PC-3 (cell line): ENCODE data around the gene ARSB. TPM values are rescaled to one million over a fixed set of nuclear protein-coding genes. Genes with fewer than 3 reads are reported as not detected.

Source experiments
- ATAC-seq: fragments of 200-7000 bp; cut with Tn5 transposase; 2 replicates; pipeline ENCODE4 v1.9.1; 2020; ENCODE audit warnings: mild to moderate bottlenecking, moderate library complexity
- BruUV-seq: library from RNA; stranded (reverse); fragments of 400-500 nt; replicated peaks from 2 replicates; lab custom pipeline; 2021; lab: Mats Ljungman, UMichigan
- CTCF ChIA-PET: fragments of 300-600 bp; sonication (Branson Sonifier 250); formaldehyde crosslinking; loops from one replicate; lab custom pipeline; 2022; ENCODE audit warnings: antibody characterized with exemption; lab: Charles Lee
- POLR2A ChIA-PET: fragments of 300-600 bp; sonication (Branson Sonifier 250); formaldehyde crosslinking; loops from one replicate; lab custom pipeline; 2022; ENCODE audit warnings: antibody characterized with exemption; ENCODE audit not compliant: unreplicated experiment; lab: Charles Lee
- DNase-seq: peaks from one replicate; pipeline ENCODE4 v3.0.0-alpha.2; 2015
- H2AFZ ChIP-seq: fragments of 300-600 bp; sonication (generic); 2 replicates; pipeline ENCODE4 v1.6.0; 2016; ENCODE audit warnings: antibody characterized with exemption, low read length
- H3F3A ChIP-seq: fragments of 300-600 bp; sonication (generic); one replicate; pipeline ENCODE4 v1.6.0; 2017; ENCODE audit warnings: antibody characterized with exemption, low read length, control low read depth, mild to moderate bottlenecking; ENCODE audit not compliant: unreplicated experiment
- H3K27ac ChIP-seq: fragments of 300-600 bp; sonication (generic); 2 replicates; pipeline ENCODE4 v1.5.1; 2016; ENCODE audit warnings: mild to moderate bottlenecking, low read length
- H3K27me3 ChIP-seq: fragments of 300-600 bp; sonication (generic); 2 replicates; pipeline ENCODE4 v1.6.1; 2016; ENCODE audit warnings: low read length, mixed read lengths
- H3K36me3 ChIP-seq: fragments of 300-600 bp; sonication (generic); 2 replicates; pipeline ENCODE4 v1.6.1; 2016; ENCODE audit warnings: low read depth, mixed run types, low read length, mixed read lengths
- H3K4me1 ChIP-seq: fragments of 300-600 bp; sonication (generic); 2 replicates; pipeline ENCODE4 v1.5.1; 2016; ENCODE audit warnings: low read length; ENCODE audit not compliant: insufficient read depth
- H3K4me2 ChIP-seq: fragments of 300-600 bp; sonication (generic); 2 replicates; pipeline ENCODE4 v1.6.0; 2016; ENCODE audit warnings: low read length
- H3K4me3 ChIP-seq: fragments of 300-600 bp; sonication (generic); 2 replicates; pipeline ENCODE4 v1.5.1; 2016; ENCODE audit warnings: mild to moderate bottlenecking, low read length, mixed read lengths
- H3K79me2 ChIP-seq: fragments of 300-600 bp; sonication (generic); 2 replicates; pipeline ENCODE4 v1.6.1; 2017; ENCODE audit warnings: low read length, mixed read lengths
- H3K9ac ChIP-seq: fragments of 300-600 bp; sonication (generic); 2 replicates; pipeline ENCODE4 v1.6.0; 2016; ENCODE audit warnings: mild to moderate bottlenecking, low read length
- H3K9me2 ChIP-seq: fragments of 300-600 bp; sonication (generic); replicated peaks from 2 replicates; pipeline ENCODE4 v1.6.1; 2016; ENCODE audit warnings: mixed run types, low read length, mixed read lengths
- H3K9me3 ChIP-seq: fragments of 300-600 bp; sonication (generic); 2 replicates; pipeline ENCODE4 v1.6.1; 2016; ENCODE audit warnings: low read length, mixed read lengths
- H4K20me1 ChIP-seq: fragments of 300-600 bp; sonication (generic); 2 replicates; pipeline ENCODE4 v1.6.1; 2016; ENCODE audit warnings: low read length, mixed read lengths
- CTCF ChIP-seq: fragments of 300-600 bp; sonication (generic); conservative IDR thresholded peaks from 2 replicates; pipeline ENCODE4 v1.5.1; 2017; ENCODE audit warnings: antibody characterized with exemption, low read depth, mild to moderate bottlenecking, low read length
- EZH2 ChIP-seq: fragments of 300-600 bp; sonication (generic); IDR thresholded peaks from one replicate; pipeline ENCODE4 v1.6.1; 2017; ENCODE audit warnings: antibody characterized with exemption, mild to moderate bottlenecking, low read length; ENCODE audit not compliant: unreplicated experiment
- EZH2phosphoT487 ChIP-seq: fragments of 300-600 bp; sonication (generic); IDR thresholded peaks from 2 replicates; pipeline ENCODE4 v1.6.1; 2018; ENCODE audit warnings: mild to moderate bottlenecking, antibody characterized with exemption, low read length, borderline replicate concordance
- intact Hi-C: fragments of 100-400 bp; cut with micrococcal nuclease; formaldehyde crosslinking; loops from 2 replicates; pipeline ENCODE4 v1.9.0; 2023
- total RNA-seq: library from RNA; depleted of rRNA; stranded (reverse); fragments of >200 nt; gene quantifications from 2 replicates; pipeline ENCODE4 v1.2.3, GENCODE V29; 2014

The ARSB gene
- total RNA-seq, 1 experiment from 2014 or later: 8.1 TPM

DNA sequence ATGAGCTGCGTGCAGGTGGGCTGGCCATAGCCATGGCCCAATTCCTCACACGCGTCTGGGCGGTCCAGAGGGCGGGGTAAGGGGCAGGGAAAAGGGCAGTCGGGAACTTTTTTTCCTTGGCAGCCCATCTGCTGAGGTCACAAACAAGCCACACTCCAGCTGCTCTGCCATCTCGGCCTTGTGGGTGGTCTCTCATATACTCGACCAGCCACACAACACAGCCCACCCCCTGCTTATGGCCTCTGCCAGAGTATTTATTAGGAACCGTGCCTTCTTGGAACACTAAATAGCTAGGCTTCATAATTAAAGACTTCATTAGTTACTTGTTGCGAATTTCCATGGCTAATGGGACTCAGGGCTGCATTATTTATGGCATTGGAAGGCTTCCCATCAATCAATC, 238.1 kb downstream of the ARSB start:
- Histone ChIP-seq H3K4me2 (no peak overlapping the region), H3K9me2 (no peaks in the 10 kb centered on the region), H3K4me3 (no peak overlapping the region), H4K20me1 (no peaks in the 10 kb centered on the region), H3K9me3 (no peaks in the 10 kb centered on the region), H3K36me3 (no peaks in the 10 kb centered on the region), H3F3A (no peaks in the 10 kb centered on the region), H3K27ac (no peak overlapping the region), H3K27me3 (no peaks in the 10 kb centered on the region), H3K4me1 (no peaks in the 10 kb centered on the region), H2AFZ (no peak overlapping the region), H3K9ac (no peak overlapping the region), H3K79me2 (no peaks in the 10 kb centered on the region)
- no TSS peak for BruUV-seq
- DNase-seq (no peak), ATAC-seq (no peak)
- intact Hi-C loops: no loop called here
- CTCF ChIA-PET: no interaction called here
- POLR2A ChIA-PET: no interaction called here
- no peak for TF ChIP-seq EZH2phosphoT487
- no peak for TF ChIP-seq EZH2
- TF ChIP-seq CTCF: no peak

DNA sequence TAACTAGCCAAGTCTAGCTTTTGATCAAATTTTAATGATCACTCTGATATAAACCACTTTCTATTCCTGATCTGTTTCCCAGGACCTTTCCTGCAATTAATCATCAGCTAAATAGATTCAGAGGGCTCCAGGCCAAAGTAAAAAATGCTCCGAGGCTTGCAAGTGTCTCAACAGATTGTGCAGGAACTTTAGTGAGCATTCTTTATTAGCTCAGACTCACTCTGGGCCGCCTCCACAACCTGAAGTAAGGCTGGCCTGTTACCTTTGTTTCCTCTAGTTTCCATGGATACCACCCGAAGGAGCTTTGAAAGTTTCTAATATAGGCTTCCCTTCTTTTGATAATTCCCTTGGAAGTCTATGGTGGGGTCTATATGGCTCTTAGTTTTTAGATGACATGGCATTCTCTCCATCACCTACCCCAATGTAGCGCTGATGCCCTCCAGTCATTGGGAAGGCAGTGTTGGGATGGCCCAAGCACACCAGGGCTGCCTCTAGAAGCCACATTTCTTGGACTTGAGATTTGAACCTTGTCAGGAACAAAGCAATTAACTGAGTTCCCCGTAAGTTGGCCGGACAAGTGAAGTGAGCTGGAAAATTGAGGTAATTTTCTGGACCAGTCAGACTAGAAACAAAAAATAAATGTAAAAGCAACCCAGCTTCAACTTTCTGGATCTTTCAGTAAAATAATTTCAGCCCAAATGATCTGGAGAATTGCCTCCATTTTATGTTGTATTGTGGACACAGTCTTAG, 238.9 kb downstream of the ARSB start:
- Histone ChIP-seq H3F3A (no peaks in the 10 kb centered on the region), H3K9me3 (no peaks in the 10 kb centered on the region), H4K20me1 (no peaks in the 10 kb centered on the region), H3K9me2 (no peaks in the 10 kb centered on the region), H2AFZ (no peak overlapping the region), H3K4me3 (no peak overlapping the region), H3K36me3 (no peaks in the 10 kb centered on the region), H3K9ac (no peak overlapping the region), H3K4me2 (no peak overlapping the region), H3K27ac (no peak overlapping the region), H3K27me3 (no peaks in the 10 kb centered on the region), H3K79me2 (no peaks in the 10 kb centered on the region), H3K4me1 (no peaks in the 10 kb centered on the region)
- ChIA-PET POLR2A (no interaction called here), CTCF (no interaction called here)
- TF ChIP-seq EZH2phosphoT487: no peak
- TF ChIP-seq EZH2: no peak
- TF ChIP-seq CTCF: no peak
- ATAC-seq (no peak), DNase-seq (no peak)
- no TSS peak for BruUV-seq
- intact Hi-C loops: no loop called here

GRCh38 chr5:78744951-78745534, 240.1 kb downstream of the ARSB start:
- H3K9me3 ChIP-seq: no peaks in the 10 kb centered on the region
- BruUV-seq: no TSS peak
- DNase-seq: no peak

More at GRCh38 chr5:78744951-78745534, 240.1 kb downstream of the ARSB start:
- Histone ChIP-seq H3F3A (no peaks in the 10 kb centered on the region), H3K27ac (no peak overlapping the region), H3K27me3 (no peaks in the 10 kb centered on the region), H3K9ac (no peak overlapping the region), H4K20me1 (no peaks in the 10 kb centered on the region), H3K4me1 (no peaks in the 10 kb centered on the region), H2AFZ (no peak overlapping the region), H3K9me2 (no peaks in the 10 kb centered on the region), H3K79me2 (no peaks in the 10 kb centered on the region), H3K4me2 (no peak overlapping the region), H3K36me3 (no peaks in the 10 kb centered on the region), H3K4me3 (no peak overlapping the region)
- ATAC-seq: no peak
- CTCF ChIA-PET: no interaction called here
- intact Hi-C loops: no loop called here
- TF ChIP-seq EZH2phosphoT487 (no peak), CTCF (no peak), EZH2 (no peak)
- POLR2A ChIA-PET: no interaction called here
